ENCODE results near the gene IQGAP2.

The IQGAP2 gene

DNA sequence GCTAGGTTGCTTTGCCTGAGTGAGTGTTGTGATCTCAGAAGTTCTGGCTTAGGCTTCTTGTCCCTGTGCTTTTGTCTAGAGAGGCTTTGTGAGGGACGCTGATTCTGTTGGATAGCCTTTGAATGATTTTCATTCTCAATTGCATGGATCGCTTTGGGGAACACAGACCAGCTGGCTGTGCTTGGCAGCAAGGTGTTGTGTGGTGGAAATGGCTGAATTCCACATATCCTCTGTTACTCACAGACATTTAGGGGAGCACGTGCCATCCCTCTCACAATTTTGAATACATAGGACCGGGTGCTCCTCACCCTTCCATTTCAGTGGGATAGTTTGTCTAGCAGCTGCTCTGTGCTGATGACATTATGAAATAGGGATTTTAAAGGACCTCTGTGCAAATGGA, 76.2 kb downstream of the IQGAP2 start:
- DNase-seq: no peak

DNA sequence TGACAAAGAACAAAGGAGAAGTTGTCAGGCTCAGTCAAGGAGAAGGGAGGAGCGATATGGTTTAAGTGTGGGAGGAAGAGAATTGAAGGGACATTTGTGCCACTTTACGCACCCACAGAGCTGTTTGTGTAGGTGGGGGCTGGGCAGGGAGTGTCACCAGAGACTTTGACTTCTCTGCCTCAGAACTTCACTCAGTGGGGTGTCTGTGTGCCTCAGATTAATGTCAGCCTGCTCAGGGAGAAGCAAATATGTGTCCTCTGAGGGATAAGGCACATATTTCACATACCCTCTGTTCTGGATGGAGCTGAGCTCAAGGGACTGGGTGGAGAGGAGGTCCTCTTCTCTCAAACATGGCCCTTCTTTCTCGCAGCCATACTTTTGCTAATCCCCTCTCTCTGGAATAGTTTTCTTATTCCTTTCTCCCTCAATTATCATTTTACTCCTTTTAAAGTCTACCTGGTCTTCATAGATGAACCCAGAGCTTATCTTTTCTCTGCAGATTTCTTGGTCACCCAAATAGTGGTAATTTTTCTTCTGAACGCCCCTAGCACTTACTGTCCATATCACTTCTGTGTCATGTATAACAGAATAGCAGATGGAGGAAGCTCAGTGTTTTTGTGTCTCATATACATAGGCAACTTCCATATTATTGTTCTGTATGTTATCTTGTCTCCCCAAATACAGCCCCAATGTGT, 77.0 kb downstream of the IQGAP2 start:
- no peak for DNase-seq

DNA sequence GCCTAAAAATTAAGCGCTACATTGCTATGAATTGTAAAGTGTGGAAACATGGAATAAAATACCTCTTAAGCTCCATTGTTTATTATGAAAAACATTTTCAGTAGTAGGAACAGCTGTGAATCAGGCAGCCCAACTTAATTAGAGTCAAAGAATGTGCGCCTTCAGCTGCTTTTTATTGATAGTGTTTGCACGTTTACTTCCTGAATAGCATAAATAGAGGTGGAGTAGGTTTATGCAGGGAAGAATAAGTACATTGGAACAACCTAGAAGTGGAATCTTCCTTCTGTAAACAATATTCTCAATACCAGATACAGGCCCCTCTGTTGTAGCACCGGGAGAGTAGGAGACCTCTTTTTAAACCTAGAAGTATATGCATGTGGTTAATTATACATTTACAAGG, 79.9 kb downstream of the IQGAP2 start:
- DNase-seq: no peak

DNA sequence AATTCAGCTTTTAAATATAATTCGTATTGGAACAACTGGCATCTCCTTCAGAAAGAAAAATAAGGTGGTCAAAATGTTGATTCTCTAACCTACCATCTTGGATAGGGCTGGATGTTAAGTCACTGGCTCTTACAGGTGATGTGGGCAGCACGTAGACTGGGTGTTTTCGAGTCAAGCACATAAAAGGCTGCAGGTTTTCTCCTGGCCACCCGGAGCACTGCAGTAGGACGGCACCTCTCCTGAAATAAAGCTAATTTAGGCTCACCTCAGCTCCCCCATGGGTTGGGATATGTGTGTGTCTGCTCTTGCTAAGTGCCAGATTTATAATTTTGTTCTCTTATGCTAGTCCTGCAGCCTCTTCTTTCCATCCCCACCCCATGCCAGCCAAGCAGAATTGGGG, 80.3 kb downstream of the IQGAP2 start:
- no peak for DNase-seq

DNA sequence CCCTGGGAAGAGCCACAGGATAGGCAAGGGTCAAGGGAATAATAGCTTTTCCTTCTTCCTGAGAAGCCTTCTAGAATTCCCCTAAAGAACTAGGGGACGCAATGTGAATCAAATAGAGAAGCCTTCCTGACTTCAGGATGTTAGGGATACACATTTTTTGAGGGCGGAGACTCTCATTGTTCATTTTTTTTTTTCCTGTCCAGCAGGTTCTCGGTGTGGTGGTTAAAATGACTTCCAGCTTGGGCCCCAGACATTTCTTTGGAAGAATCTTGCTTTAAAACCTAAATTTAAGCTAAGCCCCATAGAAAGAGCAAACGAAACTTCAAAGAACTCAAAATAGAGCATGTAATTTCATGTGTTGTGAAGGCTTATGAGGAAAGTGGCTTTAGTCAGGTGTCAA, 80.8 kb downstream of the IQGAP2 start:
- DNase-seq: no peak

DNA sequence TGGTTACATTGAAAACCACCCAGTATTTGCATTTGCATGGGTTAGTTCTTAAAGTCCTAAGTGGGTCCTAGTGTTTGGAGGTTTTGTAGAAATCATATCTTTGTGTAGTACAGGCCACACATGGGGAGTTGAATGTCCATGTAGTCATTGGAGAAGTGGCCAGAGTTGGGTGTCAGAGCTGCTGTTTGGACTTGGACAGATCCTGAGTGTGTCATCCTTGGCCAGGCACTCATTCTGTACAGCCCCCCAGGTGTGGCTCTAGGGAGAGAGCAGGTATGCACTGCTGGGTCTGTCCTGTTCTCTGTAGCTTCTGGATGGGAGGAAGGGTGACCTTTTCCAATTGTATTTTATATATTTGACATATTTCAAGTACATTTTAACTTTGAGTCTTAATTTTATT, 82.4 kb downstream of the IQGAP2 start:
- DNase-seq: no peak

DNA sequence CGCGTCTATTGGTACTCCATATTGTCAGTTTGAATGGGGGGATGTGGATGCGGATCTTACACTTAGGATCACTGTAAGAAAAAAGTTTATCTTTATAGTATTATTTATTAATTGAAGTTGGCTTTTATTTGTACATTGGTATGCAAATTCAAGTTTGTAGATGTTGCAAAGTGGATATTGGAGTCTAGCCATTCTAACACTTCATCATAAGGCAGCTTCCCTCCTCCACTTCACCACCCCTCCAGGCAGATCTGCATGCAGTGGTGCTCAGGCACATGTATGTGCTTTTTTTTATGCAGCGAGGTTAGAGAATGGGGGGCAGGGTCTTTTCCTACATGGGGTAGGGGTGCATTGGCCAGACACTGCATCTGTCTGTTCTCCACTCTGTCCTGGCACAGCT, 84.3 kb downstream of the IQGAP2 start:
- DNase-seq: no peak

DNA sequence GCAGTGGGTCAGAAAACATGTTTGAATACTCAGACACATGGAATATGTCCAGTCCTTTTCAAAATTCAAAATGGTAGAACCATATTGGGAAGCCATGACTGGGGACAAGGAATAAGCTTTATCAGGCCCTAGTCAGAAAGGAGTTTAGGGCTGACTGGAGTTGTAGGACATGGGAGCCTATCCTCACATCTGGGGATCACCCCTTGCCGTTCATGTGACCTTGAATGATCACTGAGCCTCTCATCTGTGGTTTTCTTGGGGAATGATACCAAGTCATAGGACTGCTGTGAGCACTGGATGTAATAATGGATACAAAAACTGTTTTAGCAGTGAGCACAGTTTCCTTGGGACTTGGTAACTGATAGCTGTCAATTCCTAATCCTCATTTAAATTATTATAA, 84.7 kb downstream of the IQGAP2 start:
- DNase-seq: no peak

DNA sequence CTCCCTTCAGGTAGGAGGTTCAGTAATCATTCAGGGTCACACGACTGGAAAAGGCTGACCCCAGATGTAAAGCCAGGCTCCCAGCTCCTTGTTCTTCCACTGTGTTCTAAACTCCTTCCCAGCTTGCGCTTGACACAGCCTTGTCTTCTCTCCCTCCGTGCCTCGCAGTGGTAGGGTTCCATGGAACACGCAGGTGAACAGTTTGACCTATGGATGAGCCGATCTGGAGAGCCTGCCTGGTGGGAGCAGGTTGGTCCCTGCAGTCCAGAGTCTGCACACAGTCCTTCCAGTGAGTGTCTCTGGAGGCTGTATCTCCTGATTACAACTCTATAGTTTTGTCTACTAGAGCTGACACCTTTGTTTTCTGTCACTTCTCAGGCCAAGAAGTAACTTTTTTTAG, 85.9 kb downstream of the IQGAP2 start:
- no peak for DNase-seq

DNA sequence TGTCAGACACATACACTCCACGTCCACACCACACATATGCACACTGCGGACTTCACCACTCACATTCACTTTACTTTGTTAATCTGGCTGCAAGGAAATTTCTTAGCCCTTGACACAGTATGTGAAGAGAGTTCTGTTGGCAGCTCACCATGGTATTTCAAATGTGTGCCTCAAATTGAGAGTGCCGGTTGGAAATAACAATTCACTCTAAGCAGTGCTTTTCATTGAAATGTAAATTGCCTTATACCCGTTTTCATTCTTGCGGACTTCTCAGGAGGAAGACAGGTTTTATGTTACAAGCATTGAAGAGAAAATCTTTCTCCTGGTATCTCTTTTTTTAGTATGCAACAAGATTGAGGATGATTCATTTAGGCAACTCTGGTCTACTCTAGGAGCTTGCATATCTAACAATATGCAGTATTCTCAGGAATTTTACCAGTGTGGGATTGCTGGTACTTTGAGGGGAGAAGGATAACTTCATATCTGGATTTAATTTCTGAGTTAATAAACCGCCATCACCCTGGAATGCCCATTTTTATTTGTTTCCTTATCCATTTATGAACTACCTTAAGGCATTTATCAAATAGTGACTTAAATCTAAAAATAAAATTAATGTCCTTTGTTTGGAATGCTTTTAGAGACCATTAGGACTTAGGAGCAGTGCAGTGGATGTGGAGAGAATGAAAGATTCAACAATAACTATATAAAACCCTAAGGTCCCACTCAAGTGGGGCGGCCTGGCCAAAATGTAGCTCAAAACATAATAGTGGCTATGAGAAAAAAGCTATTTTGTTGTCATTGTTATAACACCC, 87.0 kb downstream of the IQGAP2 start:
- no peak for DNase-seq

DNA sequence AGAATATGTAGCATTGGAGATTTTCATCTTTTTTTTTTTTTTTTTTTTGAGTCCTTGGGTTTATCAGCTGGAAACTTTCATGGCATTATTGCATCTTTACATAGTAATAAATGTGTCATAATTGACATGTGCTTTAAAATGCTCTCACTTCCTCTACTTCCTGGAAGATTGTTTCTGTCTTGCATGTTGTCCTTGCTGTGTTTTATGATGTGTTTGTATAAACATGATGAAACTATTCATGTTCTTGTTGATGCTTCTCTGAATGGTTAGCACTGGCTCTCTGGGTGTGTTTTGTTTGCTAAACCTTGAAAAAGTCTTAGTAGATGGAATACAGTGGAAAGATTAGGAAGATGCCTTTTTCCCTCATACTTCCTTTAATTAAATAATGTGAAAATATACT, 87.9 kb downstream of the IQGAP2 start:
- no peak for DNase-seq

DNA sequence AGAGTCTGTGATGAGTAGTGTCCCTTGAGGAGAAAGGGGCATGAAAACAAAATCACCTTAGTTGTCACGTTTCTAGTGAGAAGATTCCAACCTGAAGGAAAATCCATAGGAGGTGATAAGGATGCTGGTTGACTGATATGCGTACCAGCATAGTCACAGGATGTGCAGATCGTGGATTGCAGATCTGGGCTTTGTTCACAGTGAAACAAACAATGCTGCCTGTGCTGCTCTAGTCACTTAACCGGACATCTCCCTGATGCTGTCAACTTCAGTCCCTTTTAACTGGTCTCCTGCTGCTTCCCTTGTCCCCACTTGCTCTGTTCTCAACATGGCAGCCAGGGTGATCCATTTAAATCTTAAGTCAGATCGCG, 89.7 kb downstream of the IQGAP2 start:
- DNase-seq: no peak

DNA sequence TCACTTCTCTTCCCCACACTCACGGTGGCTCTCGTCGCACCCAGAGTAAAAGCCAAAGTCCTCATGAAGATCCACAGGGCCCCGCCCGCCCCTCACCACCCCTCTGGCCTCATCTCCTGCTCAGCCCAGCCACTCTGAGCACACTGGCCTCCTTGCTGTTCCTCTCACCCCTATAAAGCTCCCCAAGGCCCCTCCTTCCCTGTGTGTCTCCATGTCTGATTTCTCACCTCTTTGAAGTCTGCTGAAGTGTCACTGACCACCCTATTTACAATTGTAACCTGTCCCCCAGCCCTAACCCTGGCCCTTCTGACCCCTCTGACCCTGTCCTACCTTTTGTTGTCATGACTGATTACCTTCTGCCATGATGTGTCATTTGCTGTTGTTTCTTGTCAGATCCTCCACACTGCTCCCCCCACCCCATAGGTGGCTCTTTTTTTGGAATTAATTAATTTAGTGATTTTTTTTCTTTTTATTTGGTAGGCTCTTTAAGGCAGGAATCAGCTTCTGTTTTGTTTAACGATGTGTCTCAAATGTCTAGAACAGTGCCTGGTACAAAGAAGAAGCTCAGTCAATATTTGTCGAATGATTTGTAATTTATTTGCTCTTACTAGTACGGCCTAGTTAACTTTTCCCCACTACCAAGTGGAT, 90.2 kb downstream of the IQGAP2 start:
- DNase-seq: no peak

DNA sequence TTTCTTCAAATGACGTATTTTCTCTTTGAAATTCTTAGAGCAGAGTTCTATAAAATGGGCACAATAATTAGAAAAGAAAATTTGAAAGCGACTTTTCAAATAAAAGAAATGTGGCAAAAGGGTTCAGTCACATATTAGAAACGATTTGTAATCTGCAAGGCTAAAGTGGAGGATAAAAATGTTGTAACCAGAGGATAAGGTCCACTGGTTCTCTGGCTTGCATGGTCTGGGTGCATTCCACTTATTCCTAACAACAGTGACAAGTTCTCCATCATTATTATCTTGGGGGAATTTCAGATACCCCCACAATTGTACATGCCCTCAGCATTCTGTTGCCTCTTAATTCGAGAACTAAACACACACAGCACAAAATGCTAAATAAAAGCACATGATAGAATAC, 91.1 kb downstream of the IQGAP2 start:
- DNase-seq: no peak

DNA sequence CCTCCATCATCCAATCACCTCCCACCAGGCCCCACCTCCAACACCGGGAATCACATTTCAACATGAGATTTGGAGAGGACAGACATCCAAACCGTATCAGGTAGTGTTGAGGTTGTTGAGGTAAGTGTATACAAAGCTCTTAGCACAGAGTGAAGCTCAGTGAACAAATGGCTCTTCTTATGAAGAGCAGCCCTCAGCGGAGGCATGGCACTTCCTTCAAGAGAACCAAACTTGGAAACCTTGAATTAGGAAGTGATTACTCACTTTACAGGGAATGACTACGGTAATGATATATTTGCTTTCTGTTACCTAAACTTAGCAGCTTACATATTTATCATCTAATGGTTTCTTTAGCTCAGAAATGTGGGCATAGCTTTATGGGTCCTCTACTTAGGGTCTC, 92.8 kb downstream of the IQGAP2 start:
- DNase-seq: no peak

DNA sequence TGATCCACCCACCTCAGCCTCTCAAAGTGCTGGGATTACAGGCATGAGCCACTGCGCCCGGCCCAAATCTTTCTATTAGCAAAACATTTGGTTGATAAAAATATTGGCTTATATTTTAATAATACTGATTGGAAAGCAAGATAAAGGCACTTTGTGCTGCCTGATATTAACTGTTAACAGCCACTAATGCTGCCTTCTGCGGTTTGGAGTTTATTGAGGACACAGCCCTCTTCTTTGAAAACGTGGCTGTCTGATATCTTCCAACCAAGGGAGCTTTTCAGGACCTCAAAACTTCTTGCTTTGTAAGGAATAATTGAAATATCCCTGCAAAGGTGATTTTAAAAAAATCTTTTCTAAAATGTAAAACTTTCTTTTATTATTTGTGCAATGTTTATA, 94.0 kb downstream of the IQGAP2 start:
- DNase-seq: no peak

DNA sequence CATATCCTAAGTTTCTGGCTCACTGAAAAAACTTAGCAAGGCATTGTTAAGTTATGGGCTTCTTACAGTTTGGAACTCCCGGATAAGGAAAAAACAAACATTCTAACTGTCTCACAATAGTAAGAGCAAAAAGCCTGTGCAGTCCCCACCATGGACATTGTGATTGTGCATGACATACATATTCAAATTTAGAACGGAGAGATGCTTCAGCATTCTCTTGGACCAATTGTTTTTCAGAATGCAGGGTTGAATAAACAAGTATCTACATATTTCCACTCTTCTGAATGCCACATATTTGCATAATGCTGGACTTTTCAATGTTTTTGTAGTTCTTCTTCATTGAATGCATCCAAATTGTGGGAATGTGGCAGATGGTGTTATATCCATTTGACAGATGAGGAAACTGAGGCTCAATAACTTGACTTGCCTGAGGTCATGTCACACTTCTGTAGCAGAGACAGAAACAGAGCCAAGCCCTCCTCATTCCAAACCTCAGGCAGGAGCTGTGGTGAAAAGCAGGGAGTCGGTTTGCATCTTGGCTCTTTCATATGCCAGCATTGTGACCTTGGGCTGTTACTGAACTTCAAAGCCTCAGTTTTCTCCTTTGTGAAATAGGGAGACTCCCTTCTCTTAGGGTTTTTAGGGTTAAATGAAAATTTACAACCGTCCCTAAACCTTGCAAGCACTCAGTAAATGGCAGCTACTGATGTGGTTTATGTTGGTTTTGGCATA, 95.1 kb downstream of the IQGAP2 start:
- no peak for DNase-seq

DNA sequence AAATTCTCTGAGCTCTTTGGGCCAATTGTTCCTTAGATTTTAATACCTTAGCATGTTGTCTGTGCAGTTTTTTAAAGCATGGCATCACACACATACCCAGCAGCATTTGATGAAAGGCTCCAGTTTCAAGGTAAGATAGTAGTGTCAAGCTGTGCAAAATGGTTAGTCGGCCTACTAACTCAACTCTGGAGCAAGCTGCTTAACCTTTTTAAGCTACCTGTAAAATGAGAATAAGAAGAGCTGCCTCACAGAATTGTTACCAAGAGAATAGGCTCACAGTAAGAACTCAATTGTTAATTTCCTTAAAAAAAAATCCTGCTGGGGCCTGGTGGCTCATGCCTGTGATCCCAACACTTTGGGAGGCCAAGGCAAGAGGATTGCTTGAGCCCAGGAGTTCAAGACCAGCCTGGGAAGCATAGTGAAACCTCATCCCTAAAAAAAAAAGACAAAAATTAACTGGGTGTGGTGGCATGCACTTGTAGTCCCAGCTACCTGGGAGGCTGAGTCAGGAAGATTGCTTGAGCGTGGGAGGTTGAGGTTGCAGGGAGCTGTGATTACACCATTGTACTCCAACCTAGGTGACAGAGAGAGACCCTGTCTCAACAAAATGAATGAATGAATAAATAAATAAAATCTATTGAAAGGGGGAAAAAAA, 96.5 kb downstream of the IQGAP2 start:
- no peak for DNase-seq

DNA sequence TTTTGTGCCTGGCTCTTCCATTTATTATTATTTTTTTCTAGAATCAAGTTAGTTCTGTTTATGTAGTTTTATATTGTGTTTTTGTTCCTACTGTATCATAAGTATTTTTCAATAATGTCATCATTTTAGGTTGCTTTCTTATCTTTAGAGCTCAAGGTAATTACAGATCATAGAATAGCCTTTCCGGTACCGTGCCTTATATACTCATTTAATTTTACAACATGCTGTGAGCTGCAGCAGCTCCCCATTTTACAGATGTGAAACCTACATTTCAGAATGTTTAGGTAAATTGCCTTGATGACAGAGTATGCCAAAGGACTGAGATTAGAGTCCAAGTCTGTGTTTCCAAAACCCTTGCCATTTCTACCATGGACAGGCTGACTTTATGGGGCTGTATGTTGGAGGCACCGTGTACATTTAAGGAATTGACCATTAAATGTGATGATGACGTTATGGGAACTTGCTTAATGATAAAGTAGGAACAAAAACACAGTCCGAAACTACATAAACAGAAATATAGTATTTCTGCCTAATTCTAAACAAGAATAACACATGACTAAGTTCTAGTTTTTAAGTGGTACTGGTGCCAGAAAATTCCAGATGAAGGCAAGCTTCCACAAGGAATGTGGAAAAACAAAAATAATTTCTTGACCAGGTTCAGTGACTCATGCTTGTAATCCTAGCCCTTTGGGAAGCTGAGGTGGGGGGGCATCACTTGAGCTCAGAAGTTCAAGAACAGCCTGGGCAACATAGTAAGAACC, 97.7 kb downstream of the IQGAP2 start:
- DNase-seq: no peak

DNA sequence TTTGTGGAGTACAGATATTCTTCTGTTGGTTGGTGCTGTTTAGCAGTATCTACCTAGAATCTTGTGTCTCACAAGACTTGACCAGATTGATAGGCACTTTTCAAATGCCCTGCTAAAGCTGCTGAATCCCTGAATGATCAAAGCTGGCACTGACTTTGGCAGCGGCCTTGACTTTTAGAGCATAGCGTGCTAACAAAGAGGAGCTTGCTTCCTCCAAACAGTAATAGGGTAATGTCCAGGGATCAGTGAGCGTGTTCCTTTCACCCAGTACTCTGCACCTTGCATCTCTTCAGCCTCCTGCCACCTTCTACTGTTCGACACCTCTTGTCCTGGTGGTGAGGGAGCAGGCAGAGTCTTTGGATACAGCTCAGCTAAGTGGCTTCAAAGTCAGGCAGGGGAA, 100.8 kb downstream of the IQGAP2 start:
- no peak for DNase-seq

DNA sequence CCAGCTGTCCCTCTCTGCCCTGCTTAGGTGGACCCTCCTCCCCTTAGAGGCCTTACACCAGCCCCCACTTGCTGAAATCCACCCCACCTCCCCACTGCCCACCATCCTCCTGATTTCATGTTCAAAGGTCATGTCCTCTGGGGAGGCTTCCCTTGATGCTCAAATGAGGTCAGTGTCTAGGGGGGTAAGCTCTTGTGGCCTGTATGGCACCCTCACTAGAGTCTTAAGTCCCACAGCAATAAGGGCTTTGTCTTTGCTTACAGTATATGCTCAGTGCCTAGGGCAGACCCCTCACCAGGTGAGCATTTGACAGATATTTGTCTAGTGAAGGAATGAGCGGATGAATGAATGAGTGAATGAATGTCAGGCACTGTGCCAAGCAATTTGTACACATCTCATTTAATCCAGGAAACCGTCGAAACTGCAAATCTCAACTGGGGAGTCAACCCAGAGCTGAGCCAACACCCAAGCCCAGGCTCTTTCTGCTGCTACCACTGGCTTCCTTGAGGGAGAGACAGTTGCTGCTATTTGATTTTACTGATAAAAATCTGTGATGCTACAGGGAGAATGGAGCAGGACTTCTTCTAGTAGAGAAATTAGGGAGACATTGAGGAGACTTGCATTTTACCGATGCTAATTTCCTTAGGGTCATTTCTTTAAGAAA, 101.9 kb downstream of the IQGAP2 start:
- no peak for DNase-seq

DNA sequence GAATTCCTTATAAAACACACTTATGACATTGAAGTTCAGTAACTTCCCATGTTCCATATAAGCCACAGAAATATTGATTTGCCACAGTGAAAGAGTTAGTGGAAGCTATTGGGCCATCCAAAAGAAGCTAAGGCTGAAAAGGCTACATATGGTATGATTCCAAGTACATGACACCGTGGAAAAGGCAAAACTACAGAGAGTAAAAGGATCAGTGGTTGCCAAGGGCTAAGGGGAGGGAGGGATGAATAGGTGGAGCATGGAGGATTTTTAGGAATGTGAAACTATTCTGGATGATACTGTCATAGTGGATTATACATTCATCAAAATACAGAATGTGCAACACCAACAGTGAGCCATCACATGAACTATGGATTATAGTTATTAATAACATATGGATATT, 110.4 kb downstream of the IQGAP2 start:
- no peak for DNase-seq

Data from NCI-H2029 treated with DMSO at 0.1 percent for 48 hours (cell line).